NCI-H774 (cell line): Measurements from ENCODE around the gene FANCC.

Source experiments
- DNase-seq: peaks from one replicate; lab custom pipeline; 2025; lab: John Stamatoyannopoulos, UW

FANCC gene

DNA sequence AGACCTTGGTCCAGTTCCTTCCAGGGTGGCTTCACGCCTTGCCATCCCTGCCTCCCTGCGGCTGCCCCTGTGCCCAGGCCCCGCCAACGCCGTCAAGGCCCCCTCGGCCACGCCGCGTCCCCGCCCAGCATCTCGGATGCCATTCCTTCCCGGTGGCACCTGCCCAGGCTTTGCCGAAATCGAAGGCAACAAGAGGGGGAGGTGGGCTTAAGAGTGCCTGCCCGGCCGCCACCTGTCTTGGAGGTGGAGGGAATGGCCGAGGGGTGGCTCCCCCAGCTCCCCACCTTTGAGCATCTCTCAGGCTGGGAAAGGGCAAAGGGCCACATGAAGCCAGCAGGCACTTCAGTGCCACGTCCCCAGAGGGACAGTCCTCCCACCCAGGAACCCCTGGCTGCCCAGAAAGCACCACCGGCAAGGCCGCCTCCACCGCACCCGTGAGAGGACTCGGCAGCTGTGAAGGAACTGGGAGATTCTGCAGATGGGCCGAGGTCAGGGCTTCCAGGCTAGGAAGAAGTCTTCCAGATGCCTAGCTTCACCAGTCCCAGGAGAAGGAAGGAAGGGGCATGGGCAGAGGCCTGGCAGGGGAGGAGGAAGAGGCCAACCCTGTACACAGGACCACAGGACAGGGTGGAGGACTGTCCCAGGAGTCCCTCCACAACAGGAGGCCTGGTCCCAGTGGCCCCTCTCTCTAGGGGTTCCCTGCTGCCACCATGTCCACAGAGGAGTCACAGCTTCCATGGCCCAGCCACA, 218.0 kb downstream of the FANCC start:
- DNase-seq, result no peak

DNA sequence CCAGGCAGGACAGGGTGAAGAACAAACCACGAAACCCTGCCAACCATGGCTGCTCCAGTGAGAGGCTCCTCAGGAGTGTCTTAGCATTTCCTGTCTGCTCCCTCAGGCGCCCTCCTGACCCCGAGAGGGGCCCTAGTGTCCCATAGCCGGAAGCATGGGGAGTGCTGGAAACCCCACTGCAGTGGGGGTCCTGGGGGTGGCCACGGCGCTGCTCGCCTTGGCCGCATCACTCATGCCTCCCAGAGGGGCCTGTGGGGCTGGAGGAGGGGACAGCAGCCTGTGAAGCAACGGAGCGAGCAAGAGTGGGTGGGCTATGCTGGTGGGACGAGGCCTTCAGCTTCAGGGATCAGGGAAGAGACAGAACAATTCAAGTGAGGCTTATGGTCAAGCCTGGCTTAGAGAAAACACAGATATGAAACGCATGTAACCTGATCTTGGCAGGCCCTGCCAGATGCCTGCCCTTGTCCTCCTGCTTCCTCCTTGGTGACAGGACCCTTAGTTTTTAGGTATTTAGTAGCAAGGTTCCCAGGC, 219.1 kb downstream of the FANCC start:
- DNase-seq, result no peak

DNA sequence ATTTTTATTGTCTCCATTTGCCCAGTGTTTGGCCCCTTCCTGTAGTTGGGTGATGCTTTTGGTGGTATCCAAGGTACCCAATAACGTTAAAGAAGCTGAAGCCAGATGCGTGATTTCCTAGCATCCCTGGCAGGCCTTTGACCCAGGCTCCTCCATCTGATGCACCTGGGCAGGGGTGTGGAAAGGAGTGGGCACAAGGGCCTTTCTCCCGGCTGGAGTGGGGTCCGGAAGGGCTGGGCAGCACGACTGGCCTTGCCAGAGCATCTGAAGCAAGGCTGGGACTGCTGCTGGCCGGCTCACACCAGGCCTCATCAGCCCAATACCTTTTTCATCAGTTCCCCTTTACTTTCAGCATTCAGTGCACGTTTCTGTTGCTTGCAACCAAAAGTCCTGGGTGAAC, 220.2 kb downstream of the FANCC start:
- DNase-seq, result no peak

- DNase-seq, result no peak
These were observed 220.7 kb downstream of the FANCC start for GRCh38 chr9:95096807-95097206.

DNA sequence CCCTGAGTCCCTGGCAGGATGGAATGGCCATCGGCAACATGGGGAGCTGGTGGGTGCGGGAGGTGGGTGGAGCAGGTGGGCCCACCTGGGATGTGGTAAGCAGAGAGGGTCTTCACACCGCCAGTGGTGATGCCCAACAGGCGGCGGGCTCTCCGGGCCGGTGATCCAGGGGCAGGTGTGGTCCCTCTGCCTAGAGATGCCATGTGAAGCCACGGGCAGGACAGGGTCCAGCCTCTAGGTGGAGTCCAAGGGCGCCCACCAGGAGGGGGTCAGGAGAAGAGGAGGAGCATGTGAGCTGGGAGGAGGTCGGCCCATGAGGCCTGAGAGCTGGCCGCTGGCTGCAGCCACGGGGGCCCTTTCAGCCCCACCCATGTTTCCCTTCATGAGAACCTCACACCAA, 221.1 kb downstream of the FANCC start:
- no peak for DNase-seq

DNA sequence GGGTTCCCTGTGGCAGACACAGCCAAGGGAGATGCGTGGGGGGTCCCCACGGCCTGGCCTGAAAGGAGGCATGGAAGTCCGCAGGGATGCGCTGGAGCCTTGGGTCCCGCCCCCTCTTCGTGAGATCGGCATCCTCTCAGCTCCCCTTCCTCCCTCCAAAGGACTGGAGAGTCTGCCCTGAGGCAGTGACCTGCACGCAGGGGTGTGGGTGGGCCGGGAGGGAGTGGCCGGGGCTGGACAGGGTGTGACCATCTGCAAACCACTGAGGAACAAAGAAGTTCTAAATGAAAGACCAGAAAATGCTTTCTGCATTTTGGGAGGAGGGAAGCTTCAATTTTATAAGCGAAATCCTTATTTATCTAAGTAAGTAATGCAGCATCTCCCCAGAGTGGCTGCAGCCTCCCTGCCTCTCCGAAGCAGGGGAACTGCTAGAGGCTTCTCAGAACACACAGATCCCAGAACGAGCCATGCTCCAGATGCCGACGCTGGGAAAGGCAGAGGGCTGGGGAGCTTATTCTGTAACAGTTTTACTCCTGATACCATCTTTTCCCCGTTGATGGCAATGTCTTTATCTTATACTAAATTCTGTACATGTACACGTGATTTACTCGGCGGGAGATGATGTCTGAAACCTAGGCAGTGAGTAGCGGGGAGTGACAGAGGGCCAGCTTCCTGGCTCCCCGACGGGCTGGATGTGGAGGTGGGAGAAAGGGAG, 221.7 kb downstream of the FANCC start:
- DNase-seq, result no peak

GRCh38 chr9:95094002-95094401, 223.5 kb downstream of the FANCC start:
- no peak for DNase-seq

- no peak for DNase-seq
These were observed 223.9 kb downstream of the FANCC start for GRCh38 chr9:95093586-95093985.

GRCh38 chr9:95092262-95093072, 225.0 kb downstream of the FANCC start:
- no peak for DNase-seq

DNA sequence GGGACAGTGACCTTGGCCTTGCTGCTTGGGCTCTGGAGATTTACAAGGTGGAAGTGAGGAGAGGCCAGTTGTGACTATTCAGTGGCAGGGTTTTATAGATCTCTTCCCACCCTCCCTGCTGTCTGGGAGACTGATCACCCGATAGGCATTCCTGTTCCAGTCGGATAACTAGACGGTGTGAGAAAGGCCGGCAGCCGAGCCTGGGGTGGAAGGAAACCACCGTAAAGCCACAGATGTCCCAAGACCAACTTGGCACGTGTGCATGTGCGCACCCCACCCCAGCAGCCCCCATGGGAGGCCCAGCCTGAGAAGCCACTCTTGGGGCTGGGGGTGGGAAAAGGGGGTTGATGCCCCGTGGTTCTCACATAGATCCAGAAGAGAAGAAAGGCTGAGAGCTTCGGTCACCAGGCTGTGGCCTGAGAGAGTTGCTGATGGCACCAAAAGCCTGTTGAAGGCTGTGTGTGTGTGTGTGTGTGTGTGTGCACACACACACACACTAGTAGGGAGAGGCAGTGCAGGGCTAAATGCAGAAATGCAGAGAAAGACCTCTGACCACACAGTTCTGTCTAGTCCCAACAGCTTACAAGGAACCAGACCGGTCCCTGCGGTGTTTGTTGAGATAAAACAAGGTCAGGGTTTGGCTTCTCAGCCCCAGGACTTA, 225.8 kb downstream of the FANCC start:
- no peak for DNase-seq

GRCh38 chr9:95090871-95091577, 226.5 kb downstream of the FANCC start:
- DNase-seq, result no peak

- no peak for DNase-seq
These were observed 227.3 kb downstream of the FANCC start for GRCh38 chr9:95090023-95090791.

DNA sequence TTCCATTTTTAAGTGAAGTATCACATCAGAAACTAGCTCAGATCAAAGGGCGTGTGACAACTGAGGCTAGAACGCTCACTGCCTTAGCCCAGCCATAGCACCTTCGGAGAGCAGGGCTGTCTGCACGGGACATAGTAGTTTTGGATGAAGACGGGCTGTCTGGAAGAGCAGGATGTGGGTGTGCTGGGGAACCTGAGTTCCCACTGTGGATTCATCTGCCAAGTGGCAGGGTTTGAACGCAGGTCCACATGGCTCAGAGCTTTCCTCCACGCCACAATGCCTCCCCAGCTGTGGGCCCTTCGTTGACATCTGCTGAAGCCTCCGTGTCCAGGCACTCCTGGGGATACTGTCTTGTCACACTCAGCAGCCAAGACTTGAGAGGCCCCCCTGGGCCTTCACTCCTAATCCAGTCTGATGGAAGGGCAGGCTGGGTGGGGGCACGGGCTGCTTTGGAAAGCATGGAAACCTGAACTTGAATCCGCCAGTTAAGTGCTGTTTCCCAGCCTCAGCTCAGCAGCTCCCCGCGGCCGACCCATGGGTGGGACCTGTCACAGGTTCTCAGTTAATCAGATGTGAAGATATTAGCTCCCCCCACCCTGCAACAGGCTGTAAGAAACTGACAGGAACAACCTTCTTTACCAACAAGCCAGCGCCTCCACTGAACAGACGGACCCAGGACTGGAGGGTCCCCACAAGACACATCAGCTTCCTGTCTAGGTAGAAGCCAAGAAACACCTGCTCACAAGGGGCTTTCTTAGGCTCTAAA, 228.1 kb downstream of the FANCC start:
- DNase-seq, result no peak

GRCh38 chr9:95088421-95089161, 228.9 kb downstream of the FANCC start:
- DNase-seq, result no peak

GRCh38 chr9:95087659-95088242, 229.8 kb downstream of the FANCC start:
- no peak for DNase-seq

GRCh38 chr9:95086564-95086955, 230.9 kb downstream of the FANCC start:
- no peak for DNase-seq

- no peak for DNase-seq
These were observed 231.5 kb downstream of the FANCC start for GRCh38 chr9:95085861-95086563.
